Testis (tissue), 3 donors: ENCODE measurements around the gene SELENOW. TPM values are rescaled to one million over a fixed set of nuclear protein-coding genes. Genes with fewer than 3 reads are reported as not detected.
"Not testable (repeated sequence)": the region's sequence is repeated elsewhere in the genome, so short reads cannot be mapped to it uniquely, and the experiment has no call there.

ENCODE experiments used
- DNase-seq: peaks from one replicate; pipeline ENCODE4 v3.0.0-alpha.2; 2019
- H3K27ac ChIP-seq, 2 donors: fragments of 200-600 bp; sonication (generic); one replicate each; pipeline ENCODE4 v1.5.1; 2019
- H3K27me3 ChIP-seq: fragments of 200-600 bp; sonication (generic); one replicate; pipeline ENCODE4 v1.5.1; 2019
- H3K36me3 ChIP-seq: fragments of 200-600 bp; sonication (generic); one replicate; pipeline ENCODE4 v1.5.1; 2017; ENCODE audit warnings: low read depth; ENCODE audit errors: missing control alignments
- H3K4me1 ChIP-seq: fragments of 200-600 bp; sonication (generic); one replicate; pipeline ENCODE4 v1.5.1; 2019
- H3K4me3 ChIP-seq, 2 donors: fragments of 200-600 bp; sonication (generic); one replicate each; pipeline ENCODE4 v1.5.1; 2017 to 2019
- H3K9me3 ChIP-seq: fragments of 200-600 bp; sonication (generic); one replicate; pipeline ENCODE4 v1.5.1; 2017
- CTCF ChIP-seq, 3 experiments: fragments of 450-650 bp in 2 of 3; fragments of 200-600 bp in 1 of 3; sonication (generic) in 1 of 3; IDR thresholded peaks; one replicate each; pipeline ENCODE4 v1.5.1; 2016 to 2019; ENCODE audit warnings: antibody characterized with exemption in 3 of 3, mild to moderate bottlenecking in 2 of 3, moderate library complexity in 1 of 3
- POLR2A ChIP-seq: fragments of 450-650 bp; IDR thresholded peaks from one replicate; pipeline ENCODE4 v1.6.1; 2017; ENCODE audit warnings: antibody characterized with exemption, mild to moderate bottlenecking, moderate library complexity
- WGBS, 2 donors: methylation state at CpG; one replicate each; pipeline ENCODE4 v1.1.5; 2018; 5-methylcytosine and 5-hydroxymethylcytosine counted together
- intact Hi-C: fragments of 100-400 bp; cut with DNase I; formaldehyde crosslinking; loops from one replicate; pipeline ENCODE4 v1.15.1; 2023; ENCODE audit warnings: low total_unique reads
- polyA plus RNA-seq: library from polyadenylated mRNA; stranded (reverse); fragments of 350-450 nt; fragmentation: Illumina TruSeq; extraction: RNeasy Lipid Tissue Mini Kit (QIAGEN cat#74804); gene quantifications from one replicate; pipeline ENCODE4 v1.2.3, GENCODE V29; 2014; ENCODE audit warnings: low read depth, low replicate concordance; ENCODE audit not compliant: insufficient read depth
- total RNA-seq, 2 donors: library from RNA; depleted of rRNA; stranded (reverse); fragments of >200 nt; gene quantifications; one replicate each; pipeline ENCODE4 v1.2.3, GENCODE V29; 2016

Gene SELENOW
- total and polyA plus RNA-seq, 3 donors from 2014 or later: 170 to 197 (median 194) TPM

DNA sequence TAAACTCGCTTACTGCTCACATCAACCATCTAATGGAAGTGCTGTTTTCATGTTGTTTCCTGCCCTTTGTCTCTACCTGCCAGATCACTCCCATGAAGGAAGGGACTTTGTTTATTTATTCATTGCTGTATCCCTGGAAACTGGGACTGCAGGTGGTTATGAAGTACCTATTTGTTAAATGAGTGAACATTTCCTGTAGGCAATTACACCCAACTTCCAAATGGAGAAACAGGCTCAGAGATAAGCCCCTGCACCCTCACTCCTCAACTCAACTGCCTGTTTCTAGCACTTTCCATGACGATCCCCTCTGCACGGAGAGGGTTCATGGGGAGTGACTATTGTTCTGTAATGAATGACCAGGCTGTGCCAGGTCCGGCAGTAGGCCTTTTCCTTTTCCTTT, 1.9 kb upstream of the SELENOW start:
- Histone ChIP-seq H3K27ac (no peak overlapping the region), H3K4me1 (no peaks in the 10 kb centered on the region), H3K36me3 (no peaks in the 10 kb centered on the region), H3K9me3 (no peaks in the 10 kb centered on the region), H3K4me3 (no peak overlapping the region), H3K27me3 (no peaks in the 10 kb centered on the region)
- 69 to 73% methylated on average over 4 of the region's 4 CpGs for WGBS, 2 donors
- intact Hi-C loops: no loop called here
- TF ChIP-seq POLR2A: no peak
- no peak for TF ChIP-seq CTCF (IDR thresholded peaks at IDR 0.05)
- no peak for DNase-seq

DNA sequence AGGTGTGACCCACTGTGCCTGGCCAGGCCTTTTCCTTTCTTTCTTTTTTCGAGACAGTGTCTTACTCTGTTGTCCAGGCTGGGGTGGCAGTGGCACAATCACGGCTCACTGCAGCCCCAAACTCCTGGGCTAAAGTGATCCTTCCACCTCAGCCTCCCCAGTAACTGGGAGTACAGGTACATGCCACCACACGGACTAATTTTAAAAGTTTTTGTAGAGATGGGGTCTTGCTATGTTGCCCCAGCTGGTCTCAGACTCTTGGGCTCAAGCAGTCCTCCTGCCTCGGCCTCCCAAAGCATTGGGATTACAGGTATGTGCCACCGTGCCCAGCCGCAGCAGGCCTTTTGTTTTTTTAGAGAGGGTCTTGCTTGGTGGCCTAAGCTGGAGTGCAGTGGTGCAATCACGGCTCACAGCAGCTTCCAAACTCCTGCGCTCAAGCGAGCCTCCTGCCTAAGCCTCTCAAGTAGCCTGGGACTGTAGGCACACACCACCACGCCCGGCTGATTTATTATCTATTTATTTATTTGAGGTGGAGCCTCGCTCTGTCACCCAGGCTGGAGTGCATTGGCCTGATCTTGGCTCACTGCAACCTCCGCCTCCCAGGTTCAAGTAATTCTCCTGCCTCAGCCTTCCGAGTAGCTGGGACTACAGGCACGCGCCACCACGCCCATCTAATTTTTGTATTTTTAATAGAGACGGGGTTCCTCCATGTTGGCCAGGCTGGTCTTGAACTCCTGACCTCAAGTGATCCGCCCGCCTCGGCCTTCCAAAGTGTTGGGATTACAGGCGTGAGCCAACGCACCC, 1.1 kb upstream of the SELENOW start:
- peak overlapping the region; percentile 94 to 98 for H3K27ac ChIP-seq
- H3K27me3 ChIP-seq, H3K36me3 ChIP-seq, intact Hi-C loops, H3K9me3 ChIP-seq, H3K4me1 ChIP-seq, DNase-seq: not testable (repeated sequence)
- 64 to 70% methylated on average over 21 to 23 of the region's 23 CpGs for WGBS, 2 donors
- peak overlapping the region; percentile 66 to 98 for H3K4me3 ChIP-seq

DNA sequence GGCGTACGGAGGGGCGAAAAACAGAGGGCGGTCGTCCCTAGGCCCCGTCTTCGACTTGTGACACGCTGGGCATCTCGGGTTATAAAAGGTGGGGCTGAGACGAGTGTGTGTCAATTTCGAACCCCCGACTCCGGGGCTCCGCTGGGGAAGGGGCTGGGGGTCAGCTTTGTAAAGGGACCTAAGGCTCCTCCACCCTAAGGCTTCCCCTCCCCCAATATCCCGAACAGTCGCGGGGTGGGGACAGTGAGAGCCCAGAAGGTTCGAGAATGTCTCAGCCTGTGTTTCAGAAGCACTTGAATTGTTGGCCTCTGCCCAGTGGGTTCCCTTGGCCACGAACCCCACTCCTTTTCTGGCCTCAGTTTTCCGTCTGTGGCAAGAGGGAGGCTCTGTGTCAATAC, 450 bp downstream of the SELENOW start:
- Histone ChIP-seq H3K27me3 (no peaks in the 10 kb centered on the region), H3K27ac (peak overlapping the region; percentile 94 to 98), H3K36me3 (no peaks in the 10 kb centered on the region), H3K9me3 (no peaks in the 10 kb centered on the region), H3K4me3 (peak overlapping the region; percentile 66 to 98), H3K4me1 (no peaks in the 10 kb centered on the region)
- TF ChIP-seq POLR2A (no peak), CTCF (IDR thresholded peaks at IDR 0.05) (no peak)
- intact Hi-C loops: no loop called here
- 1% methylated on average over 18 to 20 of the region's 20 CpGs for WGBS, 2 donors
- no peak for DNase-seq

- Histone ChIP-seq H3K27me3 (no peaks in the 10 kb centered on the region), H3K36me3 (no peaks in the 10 kb centered on the region), H3K4me1 (no peaks in the 10 kb centered on the region), H3K27ac (peak overlapping the region; percentile 94 to 98), H3K9me3 (no peaks in the 10 kb centered on the region), H3K4me3 (peak overlapping the region; percentile 66 to 98)
- 39 to 40% methylated on average over 16 to 24 of the region's 24 CpGs for WGBS, 2 donors
- intact Hi-C loops: loop anchor here (10.0 kb wide), 1 partner anchor 65 kb away; the partner anchor contains the start of gene EHD2
- DNase-seq: peak; percentile 43
- TF ChIP-seq POLR2A (no peak), CTCF (IDR thresholded peaks at IDR 0.05) (no peak)
Measured at GRCh38 chr19:47779524-47780214, 1.2 kb downstream of the SELENOW start.

DNA sequence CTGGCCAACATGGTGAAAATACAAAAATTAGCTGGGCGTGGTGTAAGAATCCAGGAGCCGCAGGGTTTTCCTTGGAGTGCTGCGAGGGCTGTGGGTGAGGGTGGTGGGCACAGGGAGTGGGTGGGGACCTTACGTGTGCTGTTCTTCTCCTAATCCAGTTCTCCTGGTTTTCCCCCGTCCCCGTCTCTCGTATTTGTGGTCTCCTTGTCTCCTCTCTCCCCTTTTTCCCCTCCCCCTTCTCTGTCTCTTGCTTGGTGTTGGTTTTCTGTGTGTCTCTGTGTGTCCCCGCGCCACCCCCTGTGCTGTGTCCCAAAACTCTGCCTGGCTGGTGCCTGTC, 1.7 kb downstream of the SELENOW start:
- intact Hi-C loops: loop anchor here (10.0 kb wide), 1 partner anchor 65 kb away; the partner anchor contains the start of gene EHD2
- TF ChIP-seq CTCF (IDR thresholded peaks at IDR 0.05) (no peak), POLR2A (no peak)
- no peaks in the 10 kb centered on the region for H3K4me1 ChIP-seq
- peak overlapping the region; percentile 25 to 94 for H3K27ac ChIP-seq
- H3K36me3 ChIP-seq: no peaks in the 10 kb centered on the region
- H3K27me3 ChIP-seq: no peaks in the 10 kb centered on the region
- no peaks in the 10 kb centered on the region for H3K9me3 ChIP-seq
- WGBS, 2 donors: 54 to 62% methylated on average over 7 to 9 of the region's 9 CpGs
- H3K4me3 ChIP-seq: no peak overlapping the region
- DNase-seq: no peak
